ENCODE data around the gene NEURL1.

Gene NEURL1

DNA sequence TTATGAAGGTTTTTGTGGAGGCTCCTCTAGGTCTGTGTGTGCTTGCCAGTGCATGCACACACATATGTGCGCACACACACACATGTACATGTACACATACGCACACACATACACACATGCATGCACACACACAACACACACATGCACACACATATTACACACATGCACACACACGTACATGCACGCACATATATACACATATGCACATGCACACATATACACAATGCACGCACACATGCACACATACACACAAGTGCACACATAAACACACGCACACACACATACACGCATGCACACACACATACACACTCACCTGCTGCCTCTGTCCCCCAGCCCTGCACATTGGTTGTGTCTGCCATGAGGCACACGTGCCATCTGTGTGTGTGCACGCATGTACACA, 66.3 kb downstream of the NEURL1 start:
- DNase-seq (ENCODE audit: low read depth in 2 of 3, low spot score in 1 of 3) = no peak

DNA sequence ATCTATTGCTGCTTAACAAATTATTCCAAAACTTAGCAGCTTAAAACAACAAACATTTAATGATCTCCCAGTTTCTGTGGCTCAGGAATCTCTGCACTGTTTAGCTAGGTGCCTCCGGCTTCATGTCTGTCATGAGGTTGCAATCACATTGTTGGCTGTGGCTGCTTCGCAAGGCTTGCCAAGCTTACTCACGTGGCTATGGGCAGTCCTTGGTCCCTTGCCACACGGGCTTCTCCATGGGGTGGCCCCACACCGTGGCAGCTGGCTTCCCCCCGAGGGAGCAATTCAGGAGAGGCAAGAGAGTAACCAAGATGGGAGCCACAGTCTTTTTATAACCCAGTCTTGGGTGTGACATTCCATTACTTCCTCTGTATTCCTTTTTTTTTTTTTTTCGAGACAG, 67.4 kb downstream of the NEURL1 start:
- DNase-seq (ENCODE audit: low read depth in 2 of 3, low spot score in 1 of 3) = no peak

DNA sequence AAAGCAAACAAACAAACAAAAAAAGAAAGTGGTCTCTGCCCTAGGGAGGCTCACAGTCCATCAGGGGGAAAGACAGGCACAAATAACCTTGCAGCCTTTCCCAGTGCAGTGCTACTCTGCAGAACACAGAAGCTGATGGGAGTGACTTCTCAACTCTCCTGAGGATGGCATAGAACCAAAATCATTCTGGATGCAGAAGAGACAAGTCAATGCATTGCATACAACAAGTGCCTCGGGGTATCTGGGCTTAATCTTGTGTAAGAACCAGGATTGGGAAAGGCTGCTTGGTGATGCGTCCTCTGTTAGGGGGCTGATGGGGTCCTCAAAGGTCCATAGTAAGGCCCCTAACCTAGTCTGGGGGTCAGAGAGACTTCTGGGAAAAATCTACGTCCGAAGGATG, 68.9 kb downstream of the NEURL1 start:
- no peak for DNase-seq (ENCODE audit: low read depth in 2 of 3, low spot score in 1 of 3)

DNA sequence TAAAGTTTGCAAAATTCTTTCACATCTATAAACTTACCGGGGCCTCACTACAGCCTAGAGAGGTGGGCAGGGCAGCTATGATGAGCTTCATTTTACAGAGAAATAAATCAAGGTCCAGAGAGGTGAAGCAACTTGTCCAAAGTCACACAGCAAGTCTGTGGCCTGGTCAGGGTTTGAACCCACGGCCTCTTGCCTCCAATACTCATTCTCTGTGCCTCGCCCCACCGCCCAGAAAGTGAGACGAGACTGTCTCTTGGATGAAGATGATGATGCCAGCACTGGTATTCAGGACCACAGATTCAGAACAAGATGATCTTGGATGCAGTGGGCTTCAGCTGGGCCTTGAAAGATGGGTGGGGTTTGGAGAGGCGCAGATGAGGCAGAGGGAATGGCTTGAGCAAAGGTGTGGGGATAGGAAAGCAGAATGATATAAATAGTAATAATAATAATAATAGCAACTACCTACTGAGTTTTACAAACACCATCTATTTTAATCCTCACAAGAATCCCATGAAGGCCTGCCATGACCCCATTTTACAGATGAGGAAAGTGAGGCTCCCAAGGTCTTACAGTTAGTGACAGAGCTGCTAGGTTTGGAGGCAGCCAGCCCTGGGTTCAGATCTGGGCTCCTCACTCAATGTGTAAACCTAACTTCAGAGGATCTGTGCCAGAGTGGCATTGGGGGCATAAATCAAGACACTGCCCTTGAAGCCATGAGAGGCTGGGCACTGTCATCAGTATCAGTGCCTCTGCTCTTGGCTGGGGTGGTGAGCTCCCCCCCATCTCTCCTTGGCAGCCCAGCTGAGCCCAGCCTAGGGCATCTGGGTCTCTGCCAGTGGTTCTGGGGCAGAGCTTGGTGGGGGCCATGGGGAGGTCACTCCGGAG, 70.0 kb downstream of the NEURL1 start:
- no peak for DNase-seq (ENCODE audit: low read depth in 2 of 3, low spot score in 1 of 3)

DNA sequence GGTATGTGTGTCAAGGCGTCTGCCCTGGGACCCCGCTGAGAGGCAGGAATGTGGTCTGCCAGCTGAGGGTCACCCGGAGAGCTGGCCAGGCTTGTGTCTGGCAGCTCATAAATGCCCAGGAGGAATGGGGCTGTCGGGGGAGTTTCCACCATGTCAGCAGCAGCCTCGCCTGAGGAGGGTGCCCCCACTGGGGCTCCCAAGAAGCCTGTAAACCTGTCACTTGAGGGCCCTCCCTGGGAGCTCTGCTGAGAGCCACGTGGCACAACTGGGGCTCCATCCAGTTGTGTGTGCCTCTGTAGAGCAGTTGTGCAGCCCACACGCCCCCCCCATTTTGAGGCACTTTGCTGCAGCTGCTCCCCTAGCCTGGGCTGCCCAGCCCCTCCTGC, 70.6 kb downstream of the NEURL1 start:
- no peak for DNase-seq (ENCODE audit: low read depth in 2 of 3, low spot score in 1 of 3)

DNA sequence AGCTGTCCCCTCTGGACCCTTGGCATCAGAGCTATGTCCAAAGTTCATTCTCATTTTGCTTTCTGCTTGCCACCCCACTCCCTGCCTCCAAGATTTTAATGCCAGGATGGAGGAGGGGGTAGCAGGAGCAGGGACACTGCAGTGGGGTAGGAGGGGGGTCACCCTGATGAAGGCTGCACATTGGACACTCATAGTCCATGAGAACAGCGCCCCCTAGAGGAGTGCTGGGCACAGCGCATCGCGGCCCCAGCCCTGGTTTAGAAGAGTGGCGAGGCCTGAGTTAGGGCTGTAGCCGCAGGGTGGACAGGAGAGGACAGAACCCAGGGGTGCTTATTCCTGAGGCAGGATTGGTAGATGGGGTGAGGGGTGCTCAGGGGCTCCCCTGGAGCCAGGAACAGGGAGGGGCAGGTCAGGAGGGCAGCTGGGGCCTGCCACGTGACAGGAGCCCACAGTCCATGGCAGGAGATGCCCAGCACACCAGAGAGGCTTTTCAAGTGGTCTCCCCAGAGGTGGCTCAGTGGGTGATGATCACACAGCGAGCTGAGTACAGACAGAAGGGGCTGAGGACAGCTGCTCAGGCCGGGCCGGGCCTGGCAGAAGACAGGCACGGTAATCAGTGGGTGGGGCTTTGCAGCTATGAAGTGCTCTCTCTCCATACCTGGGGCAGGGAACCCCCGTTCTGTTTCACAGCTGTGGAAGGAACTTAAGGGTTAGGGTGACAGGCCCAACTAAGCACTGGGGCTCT, 71.4 kb downstream of the NEURL1 start:
- peak; percentile 41 to 62 (median 47) for DNase-seq (ENCODE audit: low read depth in 2 of 3, low spot score in 1 of 3)

DNA sequence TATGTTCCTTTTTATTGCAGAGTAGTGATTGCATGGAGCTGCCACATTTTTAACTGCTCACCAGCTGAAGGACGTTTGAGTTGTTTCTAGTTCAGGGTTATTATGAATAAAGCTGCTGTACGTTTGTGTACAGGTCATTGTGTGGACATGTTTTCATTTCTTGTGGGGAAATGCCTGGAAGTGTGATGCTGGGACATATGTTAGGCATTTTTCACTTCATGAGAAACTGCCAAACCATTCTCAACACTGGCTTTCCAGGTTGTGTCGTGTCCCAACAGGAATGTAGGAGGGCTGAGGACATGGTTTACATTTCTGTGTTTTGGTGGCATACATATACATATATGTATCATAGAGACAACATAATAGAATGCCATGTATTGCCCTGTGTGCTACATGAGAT, 73.0 kb downstream of the NEURL1 start:
- DNase-seq (ENCODE audit: low read depth in 2 of 3, low spot score in 1 of 3) = no peak

DNA sequence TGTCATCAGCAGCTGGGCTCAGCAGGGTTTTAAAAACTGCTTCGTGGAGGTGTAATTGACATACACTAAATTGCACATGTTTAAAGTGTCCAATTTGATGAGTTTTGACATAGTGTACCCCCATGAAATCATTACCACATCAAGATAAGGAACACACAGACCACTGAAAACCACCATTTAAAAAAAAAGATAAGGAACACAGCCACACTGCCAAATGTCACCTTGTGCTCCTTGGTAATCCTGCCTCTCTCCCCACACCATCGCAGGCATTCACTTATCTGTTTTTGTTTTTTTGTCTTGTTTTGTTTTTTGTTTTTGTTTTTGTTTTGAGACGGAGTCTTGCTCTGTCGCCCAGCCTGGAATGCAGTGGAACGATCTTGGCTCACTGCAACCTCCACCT, 75.0 kb downstream of the NEURL1 start:
- DNase-seq (ENCODE audit: low read depth in 2 of 3, low spot score in 1 of 3) = no peak

DNA sequence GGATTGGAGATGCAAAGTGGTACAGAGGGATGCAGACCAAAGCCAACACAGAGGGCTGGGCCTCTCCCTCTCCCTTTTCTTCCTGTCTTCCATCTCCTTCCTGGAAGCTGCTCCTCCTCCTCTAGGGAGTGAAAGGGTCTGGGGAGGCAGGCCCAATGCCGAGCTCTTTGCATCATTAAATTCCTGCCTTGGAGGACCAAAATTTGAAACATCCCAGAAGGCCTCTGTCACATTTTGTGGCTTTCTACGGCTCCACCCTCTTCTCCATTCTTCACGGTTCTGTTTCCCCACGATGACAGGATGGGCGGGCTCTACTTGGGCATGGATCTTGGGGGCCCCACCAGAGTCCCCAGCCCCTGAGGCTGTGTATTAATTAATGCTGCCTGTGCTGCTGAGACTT, 76.4 kb downstream of the NEURL1 start:
- DNase-seq (ENCODE audit: low read depth in 2 of 3, low spot score in 1 of 3) = no peak

DNA sequence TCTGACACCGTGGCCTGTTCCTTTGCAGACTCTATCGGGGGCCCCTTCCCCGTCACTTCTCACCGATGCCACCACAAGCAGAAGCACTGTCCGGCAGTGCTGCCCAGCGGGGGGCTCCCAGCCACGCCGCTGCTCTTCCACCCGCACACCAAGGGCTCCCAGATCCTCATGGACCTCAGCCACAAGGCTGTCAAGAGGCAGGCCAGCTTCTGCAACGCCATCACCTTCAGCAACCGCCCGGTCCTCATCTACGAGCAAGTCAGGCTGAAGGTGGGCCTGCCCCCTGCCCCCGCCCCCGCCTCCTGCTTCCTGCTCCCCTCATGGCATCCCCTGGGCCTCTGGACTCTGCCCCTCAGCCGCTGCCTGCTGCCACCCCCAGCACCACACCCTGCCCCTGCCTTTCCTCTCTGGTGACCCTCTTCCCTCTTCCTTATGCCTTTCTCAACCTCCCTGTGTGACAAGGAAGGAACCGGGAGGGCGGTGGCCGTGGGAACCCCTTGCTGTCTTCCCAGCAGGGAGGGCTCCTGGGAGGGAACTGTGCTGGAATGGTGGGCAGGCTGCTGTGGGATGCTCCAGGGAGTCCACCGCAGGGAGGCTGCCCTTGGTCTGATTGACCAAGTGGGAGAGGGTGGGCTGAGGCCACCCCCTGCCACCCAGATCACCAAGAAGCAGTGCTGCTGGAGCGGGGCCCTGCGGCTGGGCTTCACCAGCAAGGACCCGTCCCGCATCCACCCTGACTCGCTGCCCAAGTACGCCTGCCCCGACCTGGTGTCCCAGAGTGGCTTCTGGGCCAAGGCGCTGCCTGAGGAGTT, 77.5 kb downstream of the NEURL1 start:
- DNase-seq (ENCODE audit: low read depth in 2 of 3, low spot score in 1 of 3) = no peak

DNA sequence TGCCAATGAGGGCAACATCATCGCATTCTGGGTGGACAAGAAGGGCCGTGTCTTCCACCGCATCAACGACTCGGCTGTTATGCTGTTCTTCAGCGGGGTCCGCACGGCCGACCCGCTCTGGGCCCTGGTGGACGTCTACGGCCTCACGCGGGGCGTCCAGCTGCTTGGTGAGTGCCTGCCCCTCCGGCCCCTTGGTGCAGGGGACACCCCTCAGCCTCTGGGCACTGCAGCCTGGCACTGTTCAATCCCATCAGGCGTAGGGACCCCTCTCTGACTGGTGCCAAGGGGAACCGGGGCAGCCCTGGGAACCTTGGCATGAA, 78.1 kb downstream of the NEURL1 start:
- no peak for DNase-seq (ENCODE audit: low read depth in 2 of 3, low spot score in 1 of 3)

DNA sequence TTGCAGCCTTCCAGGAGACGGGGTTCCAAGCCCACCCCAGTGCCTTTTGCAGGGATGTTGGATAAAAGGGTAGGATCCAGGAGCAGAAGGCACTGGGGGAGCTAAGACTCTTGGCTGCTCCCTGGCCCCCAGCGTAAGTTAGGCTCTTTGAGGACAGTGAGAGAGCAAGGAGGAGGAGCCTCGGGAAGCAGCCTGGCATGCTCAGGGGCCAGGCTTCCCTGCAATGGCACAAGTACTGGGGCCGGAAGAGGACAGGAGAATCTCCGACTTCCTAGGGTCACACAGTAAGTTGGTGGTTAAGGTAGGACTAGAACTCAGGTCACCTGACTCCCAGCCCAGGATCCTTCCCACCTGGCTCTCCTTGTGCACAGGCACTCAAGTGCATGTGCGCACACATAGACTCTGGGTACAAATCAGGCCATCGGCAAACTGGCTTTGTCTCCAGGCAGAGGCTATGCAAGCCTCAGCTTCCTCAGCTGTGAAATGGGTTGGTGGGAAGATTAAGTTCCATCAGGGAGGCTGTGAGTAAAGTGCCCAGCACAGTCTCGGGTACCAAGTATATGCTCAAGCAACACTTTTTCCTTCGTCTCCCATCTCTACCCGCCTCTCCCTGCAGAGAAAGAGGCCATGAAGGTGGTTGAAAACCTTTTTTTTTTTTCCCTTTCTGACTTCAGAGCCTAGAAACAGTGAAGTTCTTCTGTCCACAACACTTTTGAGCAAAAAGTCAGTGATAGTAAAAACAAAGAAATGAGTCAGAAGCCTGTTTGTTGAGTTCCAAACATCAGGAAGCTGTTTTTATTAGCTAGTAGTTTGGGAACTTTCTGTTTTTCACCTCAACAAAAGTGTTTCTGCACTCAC, 79.1 kb downstream of the NEURL1 start:
- DNase-seq (ENCODE audit: low read depth in 2 of 3, low spot score in 1 of 3) = no peak

DNA sequence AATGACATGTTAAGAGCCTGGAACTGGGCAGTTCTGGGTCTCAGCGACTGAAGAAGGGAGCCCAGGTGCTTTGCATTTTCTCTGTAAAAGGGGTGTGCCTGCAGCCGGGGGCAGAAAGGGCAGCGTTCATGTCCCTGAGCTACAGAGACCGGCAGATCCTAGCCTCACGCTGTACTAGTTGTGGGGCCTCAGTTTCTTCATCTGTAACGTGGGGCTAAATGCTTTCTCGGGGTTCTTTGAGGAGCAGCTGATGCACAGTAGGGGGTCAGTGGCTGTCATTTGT, 79.6 kb downstream of the NEURL1 start:
- DNase-seq (ENCODE audit: low read depth in 2 of 3, low spot score in 1 of 3) = no peak

DNA sequence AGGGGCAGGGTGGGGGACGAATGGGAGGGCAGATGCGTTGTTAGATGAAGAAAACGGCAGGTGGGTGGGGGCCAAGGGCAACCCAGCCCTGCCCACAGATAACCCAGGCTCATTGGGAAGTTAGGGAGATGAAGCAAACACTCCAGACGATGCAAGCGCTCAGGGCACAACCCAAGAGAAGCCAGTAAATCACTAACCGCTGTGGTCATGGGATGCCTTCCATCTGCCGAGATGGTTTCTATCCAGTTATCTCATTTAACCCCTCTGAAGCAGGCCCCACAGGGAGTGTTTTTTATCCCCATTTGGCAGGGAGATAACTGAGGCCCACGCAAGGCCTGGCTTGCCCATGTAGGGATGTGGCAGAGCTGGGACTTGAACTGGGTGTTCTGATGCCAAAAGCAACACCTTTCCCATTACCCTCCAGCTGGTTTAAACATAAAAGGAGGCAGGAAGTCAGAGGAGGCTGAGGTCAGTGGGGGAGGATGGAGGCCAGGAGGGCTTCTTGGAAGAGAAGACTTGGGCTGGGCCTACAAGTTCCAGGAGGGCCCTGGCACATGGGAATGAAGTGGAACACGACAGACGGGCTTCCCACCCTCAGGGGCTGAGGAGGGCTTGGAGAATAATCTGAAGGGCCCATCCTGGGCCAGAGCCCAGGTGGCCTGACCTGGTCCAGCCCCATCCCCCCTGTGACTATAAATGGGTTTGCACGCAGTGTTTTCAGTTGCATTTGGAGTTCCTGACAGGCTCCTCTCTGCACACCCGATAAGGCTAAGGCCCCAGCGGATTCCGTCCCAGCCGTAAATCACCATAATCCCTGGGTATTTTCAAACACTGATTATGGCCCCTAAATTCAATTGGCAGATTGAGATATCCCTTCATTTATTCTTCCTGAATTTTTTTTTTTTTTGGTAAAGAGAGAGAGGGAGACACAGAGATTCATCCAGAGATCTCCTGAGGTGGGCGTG, 80.9 kb downstream of the NEURL1 start:
- DNase-seq (ENCODE audit: low read depth in 2 of 3, low spot score in 1 of 3) = no peak

DNA sequence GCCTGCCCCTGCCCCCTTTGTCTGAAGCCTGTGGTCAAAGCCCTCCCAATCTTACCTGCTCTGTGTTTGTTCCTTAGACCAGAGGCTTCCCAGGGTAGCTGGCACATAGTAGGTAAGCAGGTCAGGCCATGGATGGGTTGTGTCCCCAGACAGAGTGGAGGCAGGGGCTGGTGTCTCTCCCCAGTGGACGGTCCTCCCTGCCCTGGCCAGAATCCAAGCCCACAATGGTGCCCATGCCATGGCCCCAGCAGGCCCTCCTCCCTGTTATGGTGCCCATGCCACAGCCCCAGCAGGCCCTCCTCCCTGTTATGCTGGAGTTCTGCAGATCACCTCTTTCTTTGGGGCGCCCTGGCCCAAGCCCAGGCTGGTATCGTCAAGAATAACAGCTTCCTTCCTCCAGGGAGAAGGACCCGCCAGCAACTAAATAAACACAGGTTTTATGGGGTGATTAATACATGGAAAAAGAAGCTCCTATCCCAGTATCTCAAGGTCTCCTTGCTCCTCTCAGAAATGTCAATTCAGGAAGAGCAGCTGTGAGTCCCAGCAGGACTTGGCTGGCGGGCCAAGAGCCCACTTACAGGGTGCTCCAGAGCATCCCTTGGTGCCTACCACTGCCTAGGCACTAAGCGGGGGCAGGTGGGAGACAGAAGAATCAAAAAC, 82.0 kb downstream of the NEURL1 start:
- DNase-seq (ENCODE audit: low read depth in 2 of 3, low spot score in 1 of 3) = no peak

DNA sequence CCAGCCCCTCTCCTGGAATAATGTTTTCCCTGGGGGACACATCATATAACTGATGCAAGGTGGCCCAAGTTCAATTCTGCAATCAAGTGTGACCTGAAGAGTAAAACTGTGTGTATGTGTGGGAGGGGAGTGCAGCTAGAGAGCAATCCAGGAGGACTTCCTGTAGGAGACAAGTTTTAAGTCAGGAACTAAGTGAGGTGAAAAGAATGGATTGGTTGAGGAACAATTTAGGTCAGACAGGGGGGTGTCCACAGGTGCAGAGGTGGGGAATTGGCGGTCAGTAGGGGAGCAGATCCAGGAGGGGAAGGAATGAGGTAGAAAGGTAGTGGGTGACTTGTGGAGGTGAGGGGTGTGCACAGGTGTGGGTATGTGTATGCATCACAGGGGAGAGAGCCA, 82.6 kb downstream of the NEURL1 start:
- no peak for DNase-seq (ENCODE audit: low read depth in 2 of 3, low spot score in 1 of 3)

DNA sequence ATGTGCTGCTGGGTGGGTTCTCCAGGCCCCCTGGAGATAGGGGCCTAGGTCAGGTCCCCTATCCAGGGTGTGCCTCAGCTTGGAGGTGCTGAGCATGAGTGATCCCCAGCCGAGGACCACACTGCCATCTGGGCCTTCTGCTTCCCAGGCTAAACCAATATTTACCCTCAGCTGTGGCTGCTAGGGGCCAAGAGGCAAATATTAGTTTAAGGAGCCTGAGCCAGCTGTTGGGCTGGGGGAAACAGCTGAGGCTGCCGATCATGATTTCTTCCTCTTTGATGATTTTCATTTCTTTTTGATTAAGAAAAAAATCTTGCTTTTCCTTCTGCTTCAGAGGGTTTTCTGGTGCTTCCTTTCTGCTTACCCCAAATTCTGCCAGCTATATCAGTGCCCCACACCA, 83.4 kb downstream of the NEURL1 start:
- no peak for DNase-seq (ENCODE audit: low read depth in 2 of 3, low spot score in 1 of 3)

DNA sequence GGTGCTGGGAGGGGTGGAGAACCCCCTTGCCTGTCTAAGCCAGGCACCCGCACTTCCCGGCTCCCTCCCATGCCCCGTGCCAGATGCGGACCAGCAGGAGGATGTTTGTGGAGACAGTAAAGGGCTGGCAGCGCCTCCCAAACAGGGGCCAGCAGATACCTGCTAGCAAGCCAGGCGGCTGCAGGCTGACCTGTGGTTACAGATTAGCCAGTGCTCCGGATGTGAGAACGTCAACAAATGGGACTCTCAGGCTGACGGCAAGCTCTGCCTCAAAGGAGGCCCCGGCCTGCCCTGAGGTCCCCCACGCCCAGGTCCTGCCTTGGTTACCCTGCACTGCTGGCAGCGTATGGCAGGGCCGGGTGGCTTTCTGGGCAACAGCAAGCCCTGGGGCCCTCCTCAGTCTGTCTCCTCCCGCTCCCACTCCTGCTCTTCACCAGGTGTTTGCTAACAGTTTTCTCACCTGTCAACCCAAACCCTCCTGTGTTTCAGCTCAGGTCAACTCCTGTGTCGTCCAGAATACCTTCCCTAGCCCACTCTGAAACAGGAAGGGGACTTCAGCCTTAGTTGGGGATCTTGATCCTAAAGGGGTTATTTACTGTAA, 85.4 kb downstream of the NEURL1 start:
- DNase-seq (ENCODE audit: low read depth in 2 of 3, low spot score in 1 of 3) = no peak

DNA sequence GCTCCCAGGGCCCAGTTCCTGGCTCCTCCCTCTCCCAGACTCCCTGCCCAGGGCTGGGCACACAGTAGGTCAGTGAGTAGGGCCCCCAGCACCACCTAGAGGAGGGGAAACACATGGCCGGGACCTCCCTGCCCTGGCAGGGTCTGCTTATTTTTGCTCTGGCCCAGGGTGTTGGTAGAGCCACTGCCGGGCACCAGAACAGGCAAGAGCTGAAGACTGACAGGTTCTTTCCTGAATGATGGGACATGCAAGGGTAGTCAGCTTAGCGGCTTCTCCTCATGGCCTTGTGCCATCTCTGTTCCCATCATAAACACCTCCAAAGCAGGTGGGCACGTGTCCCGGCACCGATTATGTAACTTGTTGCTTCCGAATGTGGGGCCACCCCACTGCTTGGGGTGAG, 86.5 kb downstream of the NEURL1 start:
- no peak for DNase-seq (ENCODE audit: low read depth in 2 of 3, low spot score in 1 of 3)

Data from stimulated activated CD4-positive, alpha-beta T cell treated with anti-CD3 and anti-CD28 coated beads, Interleukin-12 subunit alpha, Interleukin-12 subunit beta, amount 100 ng/mL, for 48 hours (primary cell).